ENCODE measurements around the gene MAP4. TPM values are rescaled to one million over a fixed set of nuclear protein-coding genes. Genes with fewer than 3 reads are reported as not detected.

The MAP4 gene
- total RNA-seq, 1 experiment from 2014 or later, result 137 TPM

DNA sequence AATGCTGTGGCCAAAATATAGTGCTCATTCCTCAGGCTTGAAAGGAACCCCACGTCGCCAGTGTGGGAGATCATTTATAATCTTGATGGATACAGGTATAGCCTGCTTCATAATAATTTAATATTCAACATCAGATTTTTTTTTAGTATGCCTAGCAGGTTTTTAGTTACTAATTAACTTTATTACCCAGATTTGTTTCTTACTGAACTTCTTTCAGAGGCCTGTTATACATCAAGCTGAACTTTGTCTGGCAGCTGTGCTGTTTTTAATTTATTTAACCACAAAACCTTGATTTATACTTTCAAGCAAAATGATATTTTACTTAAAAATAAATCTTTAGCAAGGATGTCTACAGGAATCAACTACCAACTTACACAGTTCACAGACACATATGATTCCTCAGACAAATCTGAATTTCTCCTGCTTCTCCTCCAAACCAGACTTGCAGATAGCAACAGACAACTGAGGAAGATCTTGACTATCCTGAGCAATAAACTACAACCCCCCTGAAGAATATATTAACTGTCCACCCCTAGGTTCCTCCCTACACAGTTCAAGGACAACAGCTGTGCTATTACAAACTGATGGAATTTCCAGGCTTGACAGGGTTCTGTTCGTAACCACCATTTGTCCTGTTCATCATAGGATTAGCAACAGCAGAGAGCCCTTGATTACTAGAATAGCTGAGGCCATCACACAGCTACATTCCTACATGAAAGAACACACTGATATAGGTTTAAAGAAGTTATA lies 610 bp downstream of the MAP4 start:
- intact Hi-C loops (cut with micrococcal nuclease; ENCODE audit: unreplicated experiment), result no loop called here
- no peak overlapping the region for H3K4me3 ChIP-seq (ENCODE audit: low read depth, low read length)
- CTCF ChIA-PET, result no interaction called here
- Mint-ChIP-seq H3K9me3 (ENCODE audit: unreplicated experiment) (no peaks in the 10 kb centered on the region), H3K4me3 (ENCODE audit: unreplicated experiment) (no peak overlapping the region), H3K36me3 (ENCODE audit: insufficient read depth, unreplicated experiment) (peaks cover 31% of the 10 kb centered on the region), H3K4me1 (ENCODE audit: low read depth, unreplicated experiment) (peaks cover 19% of the 10 kb centered on the region), H3K27me3 (ENCODE audit: insufficient read depth, unreplicated experiment) (no peaks in the 10 kb centered on the region), H3K27ac (ENCODE audit: unreplicated experiment) (no peak overlapping the region)
- TF ChIP-seq, protein P1, sequence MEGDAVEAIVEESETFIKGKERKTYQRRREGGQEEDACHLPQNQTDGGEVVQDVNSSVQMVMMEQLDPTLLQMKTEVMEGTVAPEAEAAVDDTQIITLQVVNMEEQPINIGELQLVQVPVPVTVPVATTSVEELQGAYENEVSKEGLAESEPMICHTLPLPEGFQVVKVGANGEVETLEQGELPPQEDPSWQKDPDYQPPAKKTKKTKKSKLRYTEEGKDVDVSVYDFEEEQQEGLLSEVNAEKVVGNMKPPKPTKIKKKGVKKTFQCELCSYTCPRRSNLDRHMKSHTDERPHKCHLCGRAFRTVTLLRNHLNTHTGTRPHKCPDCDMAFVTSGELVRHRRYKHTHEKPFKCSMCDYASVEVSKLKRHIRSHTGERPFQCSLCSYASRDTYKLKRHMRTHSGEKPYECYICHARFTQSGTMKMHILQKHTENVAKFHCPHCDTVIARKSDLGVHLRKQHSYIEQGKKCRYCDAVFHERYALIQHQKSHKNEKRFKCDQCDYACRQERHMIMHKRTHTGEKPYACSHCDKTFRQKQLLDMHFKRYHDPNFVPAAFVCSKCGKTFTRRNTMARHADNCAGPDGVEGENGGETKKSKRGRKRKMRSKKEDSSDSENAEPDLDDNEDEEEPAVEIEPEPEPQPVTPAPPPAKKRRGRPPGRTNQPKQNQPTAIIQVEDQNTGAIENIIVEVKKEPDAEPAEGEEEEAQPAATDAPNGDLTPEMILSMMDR (IDR thresholded peaks at IDR 0.05; ENCODE audit: insufficient read depth in 1 of 2, low read depth in 1 of 2, low read length in 1 of 2, severe bottlenecking in 1 of 2, unreplicated experiment in 1 of 2), result no peak
- no peaks in the 10 kb centered on the region for H3K27me3 ChIP-seq (replicated peaks; ENCODE audit: control insufficient read depth, insufficient read depth, low read length)
- POLR2A ChIA-PET, result no interaction called here
- DNase-seq, result no peak
- no peaks in the 10 kb centered on the region for H3K36me3 ChIP-seq (ENCODE audit: control insufficient read depth, insufficient read depth, low read length)
- H3K4me1 ChIP-seq, result peaks cover 38% of the 10 kb centered on the region
- H3K9me3 ChIP-seq, result no peaks in the 10 kb centered on the region
- no TSS peak for BruUV-seq (replicated peaks)

DNA sequence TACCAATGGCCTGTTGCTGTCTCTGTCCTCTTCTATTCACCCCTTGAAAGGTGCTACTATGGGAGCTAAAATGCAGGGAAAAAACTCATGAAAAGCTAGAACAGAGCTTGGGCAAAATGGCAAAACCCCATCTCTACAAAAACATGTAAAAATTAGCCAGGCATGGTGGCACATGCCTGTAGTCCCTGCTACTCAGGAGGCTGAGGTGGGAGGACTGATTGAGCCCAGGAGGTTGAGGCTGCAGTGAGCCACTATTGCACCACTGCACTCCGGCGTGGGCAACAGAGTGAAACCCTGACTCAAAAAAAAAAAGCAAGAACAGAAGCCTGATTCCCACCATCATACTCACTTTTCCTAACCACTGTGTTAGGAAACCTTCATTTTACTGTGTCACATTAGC lies 1.9 kb downstream of the MAP4 start:
- Mint-ChIP-seq H3K4me1 (ENCODE audit: low read depth, unreplicated experiment) (peaks cover 19% of the 10 kb centered on the region), H3K4me3 (ENCODE audit: unreplicated experiment) (no peak overlapping the region), H3K27me3 (ENCODE audit: insufficient read depth, unreplicated experiment) (no peaks in the 10 kb centered on the region), H3K27ac (ENCODE audit: unreplicated experiment) (no peak overlapping the region), H3K36me3 (ENCODE audit: insufficient read depth, unreplicated experiment) (peaks cover 34% of the 10 kb centered on the region), H3K9me3 (ENCODE audit: unreplicated experiment) (no peaks in the 10 kb centered on the region)
- Histone ChIP-seq H3K36me3 (ENCODE audit: control insufficient read depth, insufficient read depth, low read length) (no peaks in the 10 kb centered on the region), H3K4me3 (ENCODE audit: low read depth, low read length) (no peak overlapping the region), H3K9me3 (no peaks in the 10 kb centered on the region), H3K4me1 (peaks cover 38% of the 10 kb centered on the region), H3K27me3 (replicated peaks; ENCODE audit: control insufficient read depth, insufficient read depth, low read length) (no peaks in the 10 kb centered on the region)
- DNase-seq, result no peak
- no TSS peak for BruUV-seq (replicated peaks)
- TF ChIP-seq, protein P1 (IDR thresholded peaks at IDR 0.05; ENCODE audit: insufficient read depth in 1 of 2, low read depth in 1 of 2, low read length in 1 of 2, severe bottlenecking in 1 of 2, unreplicated experiment in 1 of 2), result no peak
- CTCF ChIA-PET, result no interaction called here
- POLR2A ChIA-PET, result interaction anchor here (0.5 kb wide), 1 partner anchor 103 kb away, joined by 3 read pairs; no protein-coding TSS in a partner anchor
- intact Hi-C loops (cut with micrococcal nuclease; ENCODE audit: unreplicated experiment), result no loop called here

DNA sequence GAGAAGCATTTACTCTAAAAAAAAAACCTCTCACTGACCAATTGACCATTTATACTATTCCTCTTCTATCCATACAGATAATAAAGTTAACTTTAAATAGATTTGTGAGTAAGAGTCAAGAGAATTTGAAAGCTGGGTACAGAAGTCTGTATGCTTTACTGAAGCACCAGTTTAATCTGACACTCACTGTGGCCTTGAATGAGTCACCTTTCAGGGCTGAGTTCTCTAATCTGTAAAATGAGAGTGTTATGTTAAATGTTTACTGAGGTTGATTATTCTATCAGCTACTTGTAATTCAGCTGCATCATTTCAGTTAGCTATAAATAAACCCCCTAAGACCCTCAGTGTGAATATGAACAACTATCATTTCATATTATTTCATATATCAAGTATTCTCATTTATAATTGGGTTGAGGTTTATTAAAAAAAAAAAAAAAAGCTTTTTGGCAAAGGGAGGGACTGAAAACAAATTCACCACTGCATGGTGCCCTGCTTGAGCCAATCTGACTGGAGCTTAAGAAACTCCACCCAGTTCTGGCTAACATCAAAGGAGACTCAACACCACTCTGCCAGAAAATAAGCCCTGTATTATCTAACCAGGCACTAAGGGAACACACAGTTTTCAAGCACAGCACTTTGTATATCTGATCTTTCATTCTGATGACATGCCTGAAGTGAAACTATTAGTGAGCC lies 2.8 kb downstream of the MAP4 start:
- Histone ChIP-seq H3K4me1 (peaks cover 31% of the 10 kb centered on the region), H3K36me3 (ENCODE audit: control insufficient read depth, insufficient read depth, low read length) (no peaks in the 10 kb centered on the region), H3K9me3 (no peaks in the 10 kb centered on the region), H3K27me3 (replicated peaks; ENCODE audit: control insufficient read depth, insufficient read depth, low read length) (no peaks in the 10 kb centered on the region), H3K4me3 (ENCODE audit: low read depth, low read length) (no peak overlapping the region)
- Mint-ChIP-seq H3K27me3 (ENCODE audit: insufficient read depth, unreplicated experiment) (no peaks in the 10 kb centered on the region), H3K9me3 (ENCODE audit: unreplicated experiment) (no peaks in the 10 kb centered on the region), H3K36me3 (ENCODE audit: insufficient read depth, unreplicated experiment) (peaks cover 31% of the 10 kb centered on the region), H3K27ac (ENCODE audit: unreplicated experiment) (no peak overlapping the region), H3K4me1 (ENCODE audit: low read depth, unreplicated experiment) (peaks cover 13% of the 10 kb centered on the region), H3K4me3 (ENCODE audit: unreplicated experiment) (no peak overlapping the region)
- DNase-seq, result no peak
- TF ChIP-seq, protein P1 (IDR thresholded peaks at IDR 0.05; ENCODE audit: insufficient read depth in 1 of 2, low read depth in 1 of 2, low read length in 1 of 2, severe bottlenecking in 1 of 2, unreplicated experiment in 1 of 2), result no peak
- CTCF ChIA-PET, result interaction anchor here (1.1 kb wide), 1 partner anchor 138 kb away, joined by 5 read pairs; no protein-coding TSS in a partner anchor
- intact Hi-C loops (cut with micrococcal nuclease; ENCODE audit: unreplicated experiment), result no loop called here
- POLR2A ChIA-PET, result interaction anchor here (0.5 kb wide), 2 partner anchors 29 to 104 kb away, joined by 3 read pairs; no protein-coding TSS in a partner anchor
- no TSS peak for BruUV-seq (replicated peaks)

Measured in Caco-2 (cell line).